HG03175 (cell line): ENCODE results near the gene SEMA3D.

Experiments used
- ATAC-seq: cut with Tn5 transposase; IDR thresholded peaks from one replicate; pipeline ENCODE4 v1.9.1; 2021; ENCODE audit warnings: mild to moderate bottlenecking, moderate library complexity; ENCODE audit not compliant: unreplicated experiment

Gene SEMA3D

GRCh38 chr7:85126383-85126782 is 60.5 kb downstream of the SEMA3D start:
- no peak for ATAC-seq

GRCh38 chr7:85125651-85126131 is 61.2 kb downstream of the SEMA3D start:
- no peak for ATAC-seq

- ATAC-seq = no peak
Measured at GRCh38 chr7:85125176-85125575, 61.7 kb downstream of the SEMA3D start.

GRCh38 chr7:85119934-85120333 is 66.9 kb downstream of the SEMA3D start:
- no peak for ATAC-seq

GRCh38 chr7:85115862-85116261 is 71.0 kb downstream of the SEMA3D start:
- no peak for ATAC-seq

GRCh38 chr7:85115006-85115405 is 71.8 kb downstream of the SEMA3D start:
- no peak for ATAC-seq

- no peak for ATAC-seq
Measured at GRCh38 chr7:85114342-85114741, 72.5 kb downstream of the SEMA3D start.

- no peak for ATAC-seq
Measured at GRCh38 chr7:85111761-85112160, 75.1 kb downstream of the SEMA3D start.

- ATAC-seq = no peak
Measured at GRCh38 chr7:85106719-85107118, 80.1 kb downstream of the SEMA3D start.

- ATAC-seq = no peak
Measured at GRCh38 chr7:85104432-85105205, 82.2 kb downstream of the SEMA3D start.

GRCh38 chr7:85103962-85104361 is 82.9 kb downstream of the SEMA3D start:
- no peak for ATAC-seq

- ATAC-seq = no peak
Measured at GRCh38 chr7:85103357-85103756, 83.5 kb downstream of the SEMA3D start.

- no peak for ATAC-seq
Measured at GRCh38 chr7:85102813-85103350, 84.0 kb downstream of the SEMA3D start.

- ATAC-seq = no peak
Measured at GRCh38 chr7:85101347-85101746, 85.5 kb downstream of the SEMA3D start.

GRCh38 chr7:85097844-85098243 is 89.0 kb downstream of the SEMA3D start:
- ATAC-seq = no peak

GRCh38 chr7:85095806-85096205 is 91.0 kb downstream of the SEMA3D start:
- ATAC-seq = no peak

GRCh38 chr7:85095366-85095765 is 91.5 kb downstream of the SEMA3D start:
- ATAC-seq = no peak

- ATAC-seq = no peak
Measured at GRCh38 chr7:85094046-85094725, 92.7 kb downstream of the SEMA3D start.

- no peak for ATAC-seq
Measured at GRCh38 chr7:85091565-85091928, 95.3 kb downstream of the SEMA3D start.

GRCh38 chr7:85090919-85091564 is 95.8 kb downstream of the SEMA3D start:
- ATAC-seq = no peak

GRCh38 chr7:85090143-85090542 is 96.7 kb downstream of the SEMA3D start:
- no peak for ATAC-seq

- no peak for ATAC-seq
Measured at GRCh38 chr7:85081846-85082245, 105.0 kb downstream of the SEMA3D start.
